IPS-NIHi7 (cell line): ENCODE measurements around the gene ORAI3.
"Not testable (repeated sequence)": the region's sequence is repeated elsewhere in the genome, so short reads cannot be mapped to it uniquely, and the experiment has no call there.

Source experiments
- DNase-seq: peaks from one replicate; pipeline ENCODE4 v3.0.0; 2012; ENCODE audit warnings: mixed read lengths; ENCODE audit errors: extremely low spot score

ORAI3 gene

DNA sequence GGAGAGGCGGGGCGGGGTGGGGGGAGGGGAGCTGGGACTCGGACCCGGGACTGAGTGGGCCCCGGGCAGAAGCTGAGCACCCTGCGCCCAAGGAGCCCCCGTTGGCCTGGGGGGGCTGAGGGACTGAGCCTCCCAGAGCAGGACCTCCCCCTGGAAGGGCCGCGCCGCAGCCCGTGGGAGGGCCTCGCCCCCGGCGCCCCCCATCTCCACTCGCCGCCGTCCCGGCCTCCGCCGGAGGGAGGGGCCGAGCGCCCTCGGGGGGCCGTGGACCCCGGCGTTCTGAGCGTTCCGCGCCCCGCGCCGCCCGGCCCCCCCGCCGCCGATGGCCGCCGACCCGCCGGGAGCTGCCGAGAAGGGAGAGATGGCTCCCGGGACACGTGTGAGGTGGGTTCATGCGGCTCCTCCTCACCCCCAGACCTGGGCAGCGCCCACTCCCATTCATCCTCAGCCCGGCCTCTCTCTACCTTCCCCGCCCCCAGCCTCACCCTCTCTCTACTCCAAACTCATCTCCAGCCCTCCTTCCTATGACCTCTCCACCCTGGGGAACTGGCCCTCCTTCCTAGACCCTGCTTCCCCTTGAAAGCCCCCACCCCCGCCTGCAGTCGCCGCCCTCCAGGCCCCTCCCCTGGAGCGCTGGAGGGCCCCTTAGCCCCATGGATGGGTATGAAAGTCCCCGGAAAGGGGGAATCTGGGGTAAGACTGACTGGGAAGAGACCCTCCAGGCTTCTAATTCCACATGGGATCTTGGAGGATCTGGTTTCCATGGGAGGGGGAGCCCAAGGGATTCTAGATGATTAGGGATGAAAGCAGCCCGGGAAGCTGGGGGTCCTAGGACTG lies 24.6 kb upstream of the ORAI3 start:
- DNase-seq: peak; percentile 31

DNA sequence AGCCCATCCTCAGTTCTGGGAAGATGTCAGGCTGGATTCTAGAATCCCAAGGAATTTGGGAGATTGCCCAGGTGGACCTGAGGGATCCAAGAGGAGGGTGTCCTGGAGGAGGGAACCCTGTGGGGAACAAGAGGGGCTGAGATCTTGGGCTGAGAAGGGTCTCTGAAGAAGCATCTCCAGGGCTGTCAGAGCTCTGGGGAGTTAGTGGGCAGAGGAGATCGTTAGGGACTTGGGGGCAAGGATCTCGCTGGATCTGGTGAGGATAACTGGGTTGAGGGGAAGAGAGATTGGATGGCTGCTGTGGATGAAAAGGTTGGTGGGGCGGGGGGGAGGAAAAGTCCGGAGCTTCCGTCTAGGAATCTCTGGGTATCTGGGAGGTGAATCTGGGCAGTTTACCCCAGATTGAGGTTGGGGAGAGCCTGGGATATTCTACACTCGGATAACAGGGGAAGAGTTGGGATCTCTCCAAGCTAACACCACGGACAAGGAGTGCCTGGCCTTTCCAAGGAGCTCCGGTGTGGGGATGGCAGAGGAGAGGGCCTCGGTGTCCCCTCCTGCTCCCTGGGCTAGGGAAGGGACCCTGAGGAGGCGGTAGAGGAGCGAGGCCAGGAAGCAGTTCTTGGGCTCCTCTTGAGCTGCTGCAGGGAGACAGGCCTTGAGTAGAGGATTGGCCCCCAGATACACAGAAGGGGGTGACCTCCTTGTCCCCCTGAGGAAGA lies 23.8 kb upstream of the ORAI3 start:
- no peak for DNase-seq

DNA sequence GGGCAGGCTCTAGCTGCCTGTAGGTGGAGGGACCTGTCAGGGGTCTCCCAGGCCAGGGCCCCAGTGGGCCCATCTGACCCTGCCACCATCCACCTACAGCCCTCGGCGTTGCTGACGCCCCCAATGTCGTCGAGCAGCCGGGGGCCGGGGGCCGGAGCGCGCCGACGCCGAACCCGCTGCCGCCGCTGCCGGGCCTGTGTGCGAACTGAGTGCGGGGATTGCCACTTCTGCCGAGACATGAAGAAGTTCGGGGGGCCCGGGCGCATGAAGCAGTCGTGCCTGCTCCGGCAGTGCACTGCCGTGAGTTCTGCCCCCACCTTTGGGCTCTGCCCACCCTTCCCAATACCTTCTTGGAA lies 23.3 kb upstream of the ORAI3 start:
- DNase-seq: no peak

DNA sequence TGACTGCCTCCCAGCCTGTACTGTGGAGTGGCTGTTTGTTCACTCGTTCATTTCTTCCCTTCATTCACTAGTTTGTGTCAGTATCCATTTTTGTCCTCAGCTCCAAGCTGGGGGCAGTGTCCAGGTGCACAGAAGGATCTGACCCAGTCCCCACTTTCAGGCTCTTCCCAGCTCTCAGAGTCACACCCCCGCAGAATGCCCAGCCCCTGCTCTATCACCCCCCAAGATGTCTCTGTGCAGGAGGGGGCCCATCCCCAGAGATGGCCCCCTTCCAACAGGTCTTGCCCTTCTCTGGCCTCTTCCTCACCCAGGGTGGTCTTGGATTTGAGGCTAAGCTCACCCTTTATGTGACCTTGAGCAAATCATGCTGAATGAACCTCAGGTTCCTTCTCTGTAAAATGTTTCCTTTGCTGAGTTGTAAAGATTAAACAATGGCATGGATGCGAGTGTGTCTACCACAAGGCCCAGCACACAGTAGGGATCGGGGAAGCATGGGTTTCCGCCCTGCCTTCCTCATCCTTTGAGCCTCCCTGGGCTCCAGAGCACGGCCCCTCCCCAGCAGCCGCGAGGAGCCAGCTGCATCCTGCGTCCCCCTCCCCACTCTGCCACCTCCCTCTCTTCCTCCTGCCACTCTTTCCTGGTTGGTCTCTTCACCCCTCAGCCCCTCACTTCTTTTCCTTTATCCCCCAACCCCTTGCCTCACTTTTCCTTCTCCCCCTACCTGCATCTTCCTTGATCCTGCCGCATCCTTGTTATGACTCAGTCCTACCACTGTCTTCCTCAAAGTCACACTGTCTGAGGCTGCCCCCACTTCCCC lies 22.7 kb upstream of the ORAI3 start:
- no peak for DNase-seq

DNA sequence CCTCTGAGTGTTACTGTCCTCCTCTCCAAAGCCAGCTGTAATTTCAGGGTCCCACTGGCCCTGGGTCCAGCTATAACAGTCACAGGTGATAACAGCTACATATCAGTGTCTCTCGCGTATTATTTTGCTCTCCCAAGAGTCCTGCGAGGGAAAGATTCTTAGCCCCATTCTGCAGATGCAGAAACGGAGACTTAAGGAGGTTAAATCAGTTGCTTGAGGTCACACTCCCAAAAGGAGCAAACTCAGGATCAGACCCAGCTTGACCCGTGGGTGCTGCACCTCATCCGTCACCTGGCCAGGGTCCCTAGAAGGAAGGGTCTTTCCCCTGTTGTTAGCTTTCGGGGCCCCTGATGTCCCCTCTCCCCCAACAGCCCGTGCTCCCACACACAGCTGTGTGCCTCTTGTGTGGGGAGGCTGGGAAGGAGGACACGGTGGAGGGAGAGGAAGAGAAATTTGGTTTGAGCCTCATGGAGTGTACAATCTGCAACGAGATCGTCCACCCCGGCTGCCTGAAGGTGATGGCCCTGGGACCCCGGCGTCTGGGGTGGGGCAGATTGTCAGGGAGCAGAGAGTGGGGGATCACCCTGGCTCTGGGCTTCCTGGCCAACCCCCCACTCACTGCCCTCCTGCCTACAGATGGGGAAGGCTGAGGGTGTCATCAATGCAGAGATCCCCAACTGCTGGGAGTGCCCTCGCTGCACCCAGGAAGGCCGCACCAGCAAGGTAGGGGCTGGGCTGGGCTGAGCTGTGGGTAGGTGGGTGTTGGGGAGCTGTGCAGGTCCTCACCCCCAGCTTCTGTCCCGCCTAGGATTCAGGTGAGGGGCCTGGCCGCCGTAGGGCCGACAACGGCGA lies 21.7 kb upstream of the ORAI3 start:
- no peak for DNase-seq

DNA sequence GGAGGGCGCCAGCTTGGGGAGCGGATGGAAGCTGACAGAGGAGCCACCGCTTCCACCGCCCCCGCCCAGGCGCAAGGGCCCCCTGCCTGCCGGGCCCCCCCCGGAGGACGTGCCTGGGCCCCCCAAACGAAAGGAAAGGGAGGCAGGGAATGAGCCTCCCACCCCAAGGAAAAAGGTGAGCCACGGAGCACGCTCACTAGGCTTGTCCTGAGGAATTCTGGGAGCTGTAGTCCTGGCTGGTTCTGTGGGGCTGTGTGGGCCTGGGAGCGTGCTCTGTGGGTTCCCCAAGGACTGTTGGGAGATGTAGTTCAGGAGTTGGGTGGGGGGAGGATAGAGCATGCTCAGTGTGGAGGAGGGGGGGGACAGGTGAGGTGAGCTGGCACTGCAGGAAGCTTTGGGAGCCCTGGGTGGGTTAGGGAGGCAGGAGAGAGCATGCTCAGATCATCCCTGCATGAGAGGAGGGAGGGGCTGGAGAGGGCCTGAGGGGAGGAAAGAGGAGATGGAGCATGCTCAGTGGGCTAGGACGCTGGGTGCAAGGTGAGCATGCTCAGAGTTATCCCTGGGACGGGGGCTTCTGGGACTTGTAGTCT lies 21.0 kb upstream of the ORAI3 start:
- peak; percentile 85 for DNase-seq

DNA sequence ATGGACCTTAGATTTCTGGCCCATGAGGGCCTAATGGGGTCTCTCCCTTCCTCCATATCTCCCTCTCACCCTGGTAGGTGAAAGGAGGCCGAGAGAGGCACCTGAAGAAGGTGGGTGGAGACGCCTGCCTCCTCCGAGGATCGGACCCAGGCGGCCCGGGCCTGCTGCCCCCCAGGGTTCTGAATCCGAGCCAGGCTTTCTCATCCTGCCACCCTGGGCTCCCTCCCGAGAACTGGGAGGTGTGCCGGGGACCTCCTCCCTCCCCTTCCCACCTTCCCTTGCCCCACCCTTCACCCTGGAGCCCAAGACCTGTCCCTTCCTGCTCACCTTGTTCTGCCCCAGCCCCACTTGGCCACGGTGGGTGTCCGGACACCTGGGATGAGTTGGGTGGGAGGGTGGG lies 20.5 kb upstream of the ORAI3 start:
- DNase-seq: no peak

DNA sequence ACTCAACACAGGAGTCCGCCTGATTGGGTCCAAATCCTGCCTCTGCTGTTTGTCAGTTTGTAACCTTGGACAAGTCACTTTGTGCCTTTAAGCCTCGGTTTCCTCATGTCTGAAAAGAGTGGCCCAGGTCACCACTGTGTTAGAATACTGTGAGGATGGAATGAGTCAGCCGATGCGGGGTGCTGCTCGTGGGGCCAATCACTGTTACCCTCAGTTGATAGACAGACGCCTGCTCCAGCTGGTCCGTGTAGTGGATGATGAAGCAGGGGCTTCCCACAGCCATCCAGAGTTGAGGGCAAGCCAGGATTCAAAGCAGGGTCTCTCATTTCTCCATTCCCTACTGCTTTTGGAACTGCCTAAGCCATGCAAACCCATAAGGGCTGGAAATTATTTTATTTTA lies 19.7 kb upstream of the ORAI3 start:
- DNase-seq: no peak

DNA sequence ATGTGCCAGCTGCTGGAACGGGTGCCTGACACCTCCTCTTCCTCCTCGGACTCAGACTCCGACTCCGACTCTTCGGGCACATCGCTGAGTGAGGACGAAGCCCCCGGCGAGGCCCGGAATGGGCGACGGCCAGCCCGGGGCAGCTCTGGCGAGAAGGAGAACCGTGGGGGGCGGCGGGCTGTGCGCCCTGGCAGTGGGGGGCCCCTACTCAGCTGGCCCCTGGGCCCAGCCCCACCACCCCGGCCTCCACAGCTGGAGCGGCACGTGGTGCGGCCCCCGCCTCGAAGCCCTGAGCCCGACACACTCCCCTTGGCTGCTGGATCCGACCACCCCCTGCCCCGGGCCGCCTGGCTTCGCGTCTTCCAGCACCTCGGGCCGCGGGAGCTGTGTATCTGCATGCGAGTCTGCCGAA lies 18.7 kb upstream of the ORAI3 start:
- DNase-seq: no peak

DNA sequence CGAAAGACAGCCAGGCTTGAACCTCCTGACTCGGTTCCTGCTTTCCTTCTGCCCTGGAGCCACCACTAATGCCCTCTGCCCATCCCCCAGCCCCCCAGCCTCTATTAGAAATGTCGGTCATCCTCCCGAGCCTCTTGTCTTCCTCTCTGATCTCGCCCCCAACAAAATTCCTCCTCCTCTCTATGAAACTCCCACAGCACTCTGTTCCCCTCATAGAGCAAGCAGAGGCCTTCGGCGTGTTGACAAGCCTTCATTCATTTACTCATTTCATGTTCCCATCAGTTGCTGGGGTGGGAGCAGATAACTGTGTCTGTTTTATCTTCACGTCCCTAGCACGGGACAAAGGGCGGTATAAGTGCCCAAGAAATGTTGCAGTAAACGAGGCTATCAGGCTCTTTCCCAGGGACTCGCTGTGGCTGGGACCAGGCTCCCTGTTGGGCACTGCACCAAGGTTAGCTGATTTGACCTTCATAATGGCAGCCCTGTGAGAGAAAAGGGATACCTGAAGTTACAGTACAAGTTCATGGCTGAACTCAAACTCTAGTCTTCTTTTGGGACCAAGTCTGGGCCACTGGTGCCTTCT lies 17.7 kb upstream of the ORAI3 start:
- no peak for DNase-seq

DNA sequence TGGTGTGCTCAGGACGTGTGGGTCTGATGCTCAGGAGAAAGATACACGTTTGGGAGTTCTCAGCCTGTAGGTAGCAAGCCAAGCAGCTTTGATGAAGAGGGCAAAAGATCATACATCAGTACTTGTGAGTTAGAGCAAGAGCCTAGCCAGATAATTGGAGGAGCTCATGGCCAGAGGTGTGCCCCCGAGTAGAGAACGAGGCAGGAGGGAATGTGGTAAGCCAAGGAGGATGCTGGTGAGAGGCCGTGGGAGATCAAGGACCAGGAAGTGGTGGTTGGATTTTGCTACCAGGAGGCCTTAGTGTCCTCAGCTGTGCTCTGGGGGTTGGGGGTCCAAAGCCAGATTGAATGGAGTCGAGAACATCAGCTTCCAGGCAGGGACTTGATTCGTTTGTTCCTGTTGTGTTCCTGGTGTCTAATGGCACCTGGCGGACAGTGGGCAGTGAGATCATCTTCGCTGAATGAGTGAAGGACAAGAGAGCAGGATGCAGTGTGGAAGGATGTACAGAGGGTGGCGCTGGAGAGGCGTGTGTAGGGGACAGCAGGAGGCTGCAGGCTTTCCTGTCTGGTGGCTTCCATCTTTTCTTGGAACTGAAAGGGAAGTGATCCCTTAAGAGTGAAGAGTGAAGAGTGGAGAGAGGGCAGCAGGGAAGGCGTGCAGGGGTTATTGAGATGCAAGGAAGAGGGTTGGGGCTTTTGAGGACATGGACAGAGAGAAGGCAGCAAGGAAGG lies 13.9 kb upstream of the ORAI3 start:
- peak; percentile 73 for DNase-seq

DNA sequence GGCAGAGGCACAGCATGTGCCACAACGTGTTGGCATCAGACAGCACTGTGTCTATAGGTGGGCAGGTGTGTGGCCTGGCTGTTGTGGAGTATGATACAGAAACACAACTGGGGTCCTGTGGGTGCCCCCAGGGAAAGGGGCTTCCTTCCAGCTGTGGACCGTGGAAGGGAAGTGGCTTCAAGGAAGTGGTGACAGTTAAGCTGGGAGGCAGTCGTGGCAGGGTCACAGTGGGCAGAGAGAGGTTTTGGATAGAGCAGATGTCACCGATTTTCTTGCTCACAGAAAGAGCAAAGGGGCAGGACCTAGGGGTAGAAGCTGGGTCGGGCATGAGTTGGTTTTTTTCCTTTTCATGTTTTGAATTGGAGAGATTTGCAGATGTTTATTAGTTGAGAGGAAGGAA lies 11.2 kb upstream of the ORAI3 start:
- DNase-seq: no peak

DNA sequence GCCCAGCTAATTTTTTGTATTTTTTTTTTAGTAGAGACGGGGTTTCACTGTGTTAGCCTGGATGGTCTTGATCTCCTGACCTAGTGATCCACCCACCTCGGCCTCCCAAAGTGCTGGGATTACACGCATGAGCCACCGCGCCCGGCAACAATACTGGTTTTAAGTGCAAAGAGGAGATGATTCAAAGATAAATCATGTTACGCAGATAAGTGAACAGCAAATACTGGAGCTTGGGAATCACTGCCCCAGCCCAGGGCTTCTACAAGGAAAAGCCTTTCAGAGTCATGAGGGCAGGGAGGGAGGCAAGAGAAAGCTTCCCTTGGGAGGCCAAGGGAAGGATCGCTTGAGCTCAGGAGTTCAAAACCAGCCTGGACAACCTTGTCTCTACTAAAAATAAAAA lies 9.3 kb upstream of the ORAI3 start:
- DNase-seq: not testable (repeated sequence)

DNA sequence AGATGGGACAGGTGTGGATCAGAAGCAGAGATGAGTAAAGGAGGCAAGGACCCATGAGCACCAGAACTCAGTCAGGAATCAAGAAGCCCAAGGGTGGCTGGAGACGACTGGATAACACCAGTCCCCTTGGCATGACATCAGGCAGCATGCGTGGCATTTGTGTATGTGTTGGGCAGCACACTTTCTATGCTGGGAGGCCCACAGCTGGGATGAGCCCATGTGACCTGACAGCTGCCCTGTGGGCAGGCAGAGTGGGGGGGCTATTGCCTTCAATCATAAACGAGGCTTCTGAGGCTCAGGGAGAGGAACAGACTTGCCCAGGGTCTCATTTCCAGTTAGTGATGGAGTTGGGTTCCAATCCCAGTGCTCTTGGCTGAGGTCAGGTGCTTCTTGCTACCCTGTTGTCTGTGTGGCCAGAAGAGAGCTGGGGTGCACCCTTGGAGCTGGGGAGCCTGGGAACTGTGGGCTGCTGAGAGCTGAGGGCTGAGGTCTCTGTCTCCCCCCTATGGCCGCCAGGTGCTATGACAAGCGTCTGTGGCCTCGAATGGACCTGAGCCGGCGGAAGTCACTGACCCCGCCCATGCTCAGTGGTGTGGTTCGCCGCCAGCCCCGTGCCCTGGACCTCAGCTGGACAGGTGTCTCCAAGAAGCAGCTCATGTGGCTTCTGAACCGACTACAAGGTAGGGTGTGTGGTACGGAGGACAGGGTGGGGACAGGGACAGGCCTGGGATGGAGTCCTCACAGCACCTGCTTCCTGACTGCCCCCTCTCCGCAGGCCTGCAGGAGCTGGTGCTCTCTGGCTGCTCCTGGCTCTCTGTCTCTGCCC lies 7.1 kb upstream of the ORAI3 start:
- peak; percentile 89 for DNase-seq

DNA sequence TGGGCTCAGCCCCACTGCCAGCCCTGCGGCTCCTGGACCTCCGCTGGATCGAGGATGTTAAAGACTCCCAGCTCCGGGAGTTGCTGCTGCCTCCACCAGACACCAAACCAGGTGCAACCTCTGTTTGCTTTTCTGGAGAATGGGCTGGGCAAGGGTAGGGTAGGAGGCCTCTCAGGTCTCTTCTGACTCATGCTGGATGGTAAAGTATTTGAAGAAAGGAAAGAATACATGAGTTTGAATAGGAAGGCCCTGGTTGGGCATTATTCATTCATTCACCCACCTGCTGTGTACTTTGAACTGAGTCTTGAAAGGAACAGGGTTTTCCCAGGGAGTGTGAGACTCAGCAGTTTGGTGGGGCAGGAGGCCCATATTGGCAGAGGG lies 6.5 kb upstream of the ORAI3 start:
- no peak for DNase-seq

DNA sequence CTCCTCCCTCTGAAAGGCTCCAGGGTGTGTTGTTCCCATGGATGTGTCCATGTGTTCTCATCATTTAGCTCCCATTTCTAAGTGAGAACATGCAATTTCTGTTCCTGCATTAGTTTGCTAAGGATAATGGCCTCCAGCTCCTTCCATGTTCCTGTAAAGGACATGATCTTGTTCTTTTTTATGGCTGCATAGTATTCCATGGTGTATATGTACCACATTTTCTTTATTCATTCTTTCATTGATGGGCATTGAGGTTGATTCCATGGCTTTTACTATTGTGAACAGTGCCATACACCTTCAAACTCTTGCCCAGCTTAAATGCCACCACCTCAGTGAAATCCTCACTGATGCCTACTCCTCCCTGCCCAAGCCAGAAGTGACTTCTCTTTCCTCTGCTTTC lies 4.5 kb upstream of the ORAI3 start:
- DNase-seq: no peak

DNA sequence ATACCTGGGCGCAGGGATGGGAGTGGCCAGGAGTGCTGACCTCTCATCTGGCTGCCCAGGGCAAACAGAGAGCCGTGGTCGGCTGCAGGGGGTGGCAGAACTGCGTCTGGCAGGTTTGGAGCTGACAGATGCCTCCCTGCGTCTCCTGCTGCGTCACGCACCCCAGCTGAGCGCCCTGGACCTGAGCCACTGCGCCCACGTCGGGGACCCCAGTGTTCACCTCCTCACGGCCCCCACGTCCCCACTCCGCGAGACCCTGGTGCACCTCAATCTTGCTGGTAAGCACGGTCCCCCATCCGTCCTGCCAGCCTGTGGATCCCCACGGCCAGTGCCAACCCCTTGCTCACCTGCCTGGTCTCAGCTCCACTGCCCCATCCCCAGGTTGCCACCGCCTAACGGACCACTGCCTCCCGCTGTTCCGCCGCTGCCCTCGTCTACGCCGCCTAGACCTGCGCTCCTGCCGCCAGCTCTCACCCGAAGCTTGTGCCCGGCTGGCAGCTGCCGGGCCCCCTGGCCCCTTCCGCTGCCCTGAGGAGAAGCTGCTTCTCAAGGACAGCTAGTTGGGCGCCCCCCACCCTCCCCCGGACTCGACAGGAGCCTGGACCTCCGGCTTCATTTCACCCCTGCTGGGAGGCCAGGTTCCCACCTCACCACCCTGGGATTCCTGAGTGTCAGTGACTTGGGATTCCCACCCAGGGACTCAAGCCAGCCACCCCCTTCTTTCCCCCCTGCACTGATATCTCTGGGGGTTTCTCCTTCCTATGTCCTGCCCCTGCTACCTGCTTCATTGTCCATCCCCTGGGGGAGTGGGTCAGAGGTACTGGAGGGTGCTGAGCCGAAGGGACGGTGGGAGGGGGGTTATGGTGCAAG lies 2.0 kb upstream of the ORAI3 start:
- no peak for DNase-seq

DNA sequence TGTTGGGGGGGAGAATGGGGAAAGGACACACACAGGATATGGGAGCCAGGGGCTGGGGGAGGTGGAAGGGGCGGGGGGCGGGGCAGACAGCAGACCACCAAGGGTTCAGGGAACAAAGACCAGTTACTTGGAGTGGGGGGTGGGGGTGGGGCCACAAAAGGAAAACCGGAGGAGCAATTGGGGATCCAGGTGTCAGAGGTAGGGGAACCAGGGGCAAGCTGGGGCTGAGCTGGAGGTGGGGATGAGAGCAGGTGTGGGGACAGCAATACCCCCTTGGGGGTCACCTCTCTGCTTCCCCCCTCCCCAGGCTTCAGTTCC lies 1.4 kb upstream of the ORAI3 start:
- no peak for DNase-seq
